Stomach smooth muscle (tissue), 2 donors: ENCODE measurements around the gene NDUFAF3.

Source experiments
- H3K27ac ChIP-seq: one replicate; pipeline ENCODE4 v1.7.0; 2013; ENCODE audit warnings: mild to moderate bottlenecking, low read length, inconsistent platforms
- H3K27me3 ChIP-seq, 2 donors: one replicate each; pipeline ENCODE4 v1.7.0; 2013; ENCODE audit warnings: low read length in 2 of 2; ENCODE audit not compliant: insufficient read depth in 2 of 2, control insufficient read depth in 1 of 2
- H3K36me3 ChIP-seq, 2 donors: one replicate each; pipeline ENCODE4 v1.7.0; 2013; ENCODE audit warnings: low read length in 2 of 2; ENCODE audit not compliant: control insufficient read depth in 2 of 2, insufficient read depth in 2 of 2
- H3K4me1 ChIP-seq: one replicate; pipeline ENCODE4 v1.7.0; 2013; ENCODE audit warnings: low read length; ENCODE audit not compliant: control insufficient read depth, insufficient read depth
- H3K4me3 ChIP-seq, 2 donors: one replicate each; pipeline ENCODE4 v1.7.0; 2013; ENCODE audit warnings: low read length in 2 of 2
- H3K9ac ChIP-seq, 2 donors: one replicate each; pipeline ENCODE4 v1.7.0; 2013; ENCODE audit warnings: low read length in 2 of 2, mild to moderate bottlenecking in 1 of 2
- H3K9me3 ChIP-seq, 2 donors: one replicate each; pipeline ENCODE4 v1.7.0; 2013; ENCODE audit warnings: low read length in 2 of 2; ENCODE audit not compliant: control insufficient read depth in 2 of 2
- donor health status: healthy.
- donor health status: Pancreatic carcinoma.

NDUFAF3 gene

DNA sequence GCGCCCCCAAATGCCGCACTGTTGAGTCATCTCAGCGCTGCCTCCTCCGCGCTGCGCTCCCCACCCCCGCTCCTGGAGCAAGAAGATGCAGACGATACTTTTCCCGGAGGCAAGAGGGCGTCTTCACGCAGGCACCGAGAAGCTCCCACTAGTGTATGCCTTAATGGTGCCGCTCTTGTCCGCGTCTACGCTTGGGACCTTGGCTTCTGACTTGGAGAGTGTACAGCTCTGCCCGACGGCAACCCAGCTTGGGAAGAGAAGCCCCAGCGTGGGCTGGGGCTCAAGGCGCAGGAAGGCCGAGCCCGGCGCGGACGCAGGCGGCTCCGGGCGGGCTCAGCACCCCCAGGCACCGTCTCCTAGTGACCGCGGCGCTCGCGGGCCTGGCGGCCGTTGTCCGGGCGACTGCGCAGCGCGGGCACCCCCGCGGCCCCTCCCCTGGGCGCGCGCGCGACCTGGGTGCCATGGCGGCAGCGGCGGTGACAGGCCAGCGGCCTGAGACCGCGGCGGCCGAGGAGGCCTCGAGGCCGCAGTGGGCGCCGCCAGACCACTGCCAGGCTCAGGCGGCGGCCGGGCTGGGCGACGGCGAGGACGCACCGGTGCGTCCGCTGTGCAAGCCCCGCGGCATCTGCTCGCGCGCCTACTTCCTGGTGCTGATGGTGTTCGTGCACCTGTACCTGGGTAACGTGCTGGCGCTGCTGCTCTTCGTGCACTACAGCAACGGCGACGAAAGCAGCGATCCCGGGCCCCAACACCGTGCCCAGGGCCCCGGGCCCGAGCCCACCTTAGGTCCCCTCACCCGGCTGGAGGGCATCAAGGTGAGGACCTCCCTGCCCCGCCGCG lies 31.9 kb upstream of the NDUFAF3 start, which contains the start of gene P4HTM:
TSS of gene P4HTM (plus strand) at position 446 of the 840 bp plus-strand sequence. CDS start at position 462, 16 bp downstream.
- Histone ChIP-seq H3K27me3 (no peaks in the 10 kb centered on the region), H3K9me3 (no peaks in the 10 kb centered on the region), H3K9ac (peak within 1 kb of the TSS; percentile 85 to 94), H3K4me3 (peak within 1 kb of the TSS; percentile 75 to 88), H3K36me3 (peaks cover 10 to 15% of the 10 kb centered on the region in 2 donors), H3K4me1 (peaks cover 27% of the 10 kb centered on the region), H3K27ac (peak within 1 kb of the TSS; percentile 98)

DNA sequence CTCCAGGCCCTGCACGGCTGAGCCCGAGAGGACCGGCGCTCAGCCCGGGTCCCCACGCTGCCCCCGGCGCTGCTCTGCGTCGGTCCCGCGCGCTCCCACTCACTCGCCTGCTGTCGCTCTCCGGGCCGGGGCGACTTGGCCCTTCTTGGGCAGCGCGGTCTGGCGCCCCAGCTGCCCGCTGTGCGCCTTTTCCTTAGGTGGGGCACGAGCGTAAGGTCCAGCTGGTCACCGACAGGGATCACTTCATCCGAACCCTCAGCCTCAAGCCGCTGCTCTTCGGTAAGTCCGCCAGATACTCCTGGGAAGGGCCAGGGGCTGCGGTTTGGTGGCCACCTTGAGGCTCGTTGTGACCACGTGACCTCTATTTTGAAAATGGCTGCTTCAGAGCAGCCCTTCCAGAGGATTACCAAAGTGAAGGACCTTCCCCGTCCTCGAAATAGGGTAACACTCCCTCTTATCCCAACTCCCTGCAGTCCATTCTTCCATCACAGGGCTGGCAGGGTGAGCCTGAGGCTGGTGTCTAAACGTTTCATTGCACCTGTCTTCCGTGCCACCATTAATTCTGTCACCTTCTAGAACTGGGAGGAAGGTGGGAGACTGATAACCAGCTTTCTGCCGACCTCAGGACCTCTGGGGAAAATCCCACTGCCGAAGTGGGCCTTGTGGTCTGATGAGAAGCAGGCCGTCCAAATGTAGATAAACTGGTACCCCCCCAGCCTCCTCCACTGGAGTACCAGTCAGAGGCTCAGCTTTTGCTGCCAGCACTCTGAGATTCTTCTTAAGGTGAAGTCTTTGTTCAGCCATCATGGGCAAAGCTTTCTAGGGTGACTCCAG lies 31.1 kb upstream of the NDUFAF3 start:
- peak overlapping the region; percentile 98 for H3K27ac ChIP-seq
- no peaks in the 10 kb centered on the region for H3K9me3 ChIP-seq
- peak overlapping the region; percentile 75 to 88 for H3K4me3 ChIP-seq
- peaks cover 6 to 16% of the 10 kb centered on the region in 2 donors for H3K36me3 ChIP-seq
- H3K4me1 ChIP-seq, result peaks cover 27% of the 10 kb centered on the region
- H3K27me3 ChIP-seq, result no peaks in the 10 kb centered on the region
- peak overlapping the region; percentile 78 to 85 for H3K9ac ChIP-seq

DNA sequence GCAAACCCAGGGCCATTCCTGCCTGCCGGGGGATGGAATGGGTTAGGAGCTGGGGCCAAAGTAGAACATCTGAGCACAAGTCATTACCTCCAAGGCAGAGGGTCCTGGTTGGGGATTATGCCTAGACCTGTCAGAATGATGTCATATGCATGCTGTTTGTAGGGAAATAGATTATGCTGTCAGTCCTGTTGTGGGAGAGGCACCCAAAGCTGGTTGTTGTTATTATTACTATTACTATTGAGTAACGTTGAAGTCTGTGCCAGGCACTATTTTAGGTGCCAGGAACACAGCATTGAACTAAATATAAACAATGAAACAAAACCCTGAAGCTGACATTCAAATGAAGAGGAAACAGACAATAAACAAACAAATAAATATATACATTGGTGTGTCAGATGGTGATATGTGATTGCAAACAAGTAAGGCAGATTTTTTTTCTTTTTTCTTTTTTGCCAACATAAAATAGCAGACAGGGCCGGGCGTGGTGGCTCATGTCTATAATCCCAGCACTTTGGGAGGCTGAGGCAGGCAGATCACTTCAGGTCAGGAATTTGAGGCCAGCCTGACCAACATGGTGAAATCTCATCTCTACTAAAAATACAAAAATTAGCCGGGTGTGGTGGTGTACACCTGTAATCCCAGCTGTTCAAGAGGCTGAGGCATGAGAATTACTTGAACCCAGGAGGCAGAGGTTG lies 29.9 kb upstream of the NDUFAF3 start:
- no peaks in the 10 kb centered on the region for H3K27me3 ChIP-seq
- no peaks in the 10 kb centered on the region for H3K9me3 ChIP-seq
- H3K27ac ChIP-seq, result peak overlapping the region; percentile 98
- H3K9ac ChIP-seq, result peak overlapping the region in 1 of 2 donors; percentile 78
- peaks cover 7 to 12% of the 10 kb centered on the region in 2 donors for H3K36me3 ChIP-seq
- peaks cover 27% of the 10 kb centered on the region for H3K4me1 ChIP-seq
- peak overlapping the region in 1 of 2 donors; percentile 88 for H3K4me3 ChIP-seq

DNA sequence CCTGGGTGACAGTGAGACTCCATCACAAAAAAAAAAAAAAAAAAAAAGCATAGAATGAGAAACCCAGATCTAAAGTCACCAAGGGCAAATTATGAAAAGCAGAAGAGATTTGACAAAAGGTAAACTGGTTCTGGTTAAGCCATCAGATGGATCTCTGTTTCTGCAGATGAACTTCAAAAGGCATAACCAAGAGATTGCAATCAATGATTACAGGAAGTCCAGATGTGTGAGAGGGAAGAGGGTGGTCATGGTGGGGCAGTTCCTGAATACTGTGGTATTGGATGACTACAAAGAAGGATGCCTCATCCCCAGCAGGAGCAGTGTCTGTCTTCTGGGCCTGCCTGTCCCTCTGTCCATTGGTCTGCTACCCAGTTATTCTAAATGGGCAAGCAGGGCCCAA lies 28.1 kb upstream of the NDUFAF3 start:
- Histone ChIP-seq H3K4me3 (no peak overlapping the region), H3K27ac (no peak overlapping the region), H3K27me3 (no peaks in the 10 kb centered on the region), H3K9me3 (no peaks in the 10 kb centered on the region), H3K4me1 (peaks cover 27% of the 10 kb centered on the region), H3K36me3 (peaks cover 8 to 12% of the 10 kb centered on the region in 2 donors), H3K9ac (no peak overlapping the region)

DNA sequence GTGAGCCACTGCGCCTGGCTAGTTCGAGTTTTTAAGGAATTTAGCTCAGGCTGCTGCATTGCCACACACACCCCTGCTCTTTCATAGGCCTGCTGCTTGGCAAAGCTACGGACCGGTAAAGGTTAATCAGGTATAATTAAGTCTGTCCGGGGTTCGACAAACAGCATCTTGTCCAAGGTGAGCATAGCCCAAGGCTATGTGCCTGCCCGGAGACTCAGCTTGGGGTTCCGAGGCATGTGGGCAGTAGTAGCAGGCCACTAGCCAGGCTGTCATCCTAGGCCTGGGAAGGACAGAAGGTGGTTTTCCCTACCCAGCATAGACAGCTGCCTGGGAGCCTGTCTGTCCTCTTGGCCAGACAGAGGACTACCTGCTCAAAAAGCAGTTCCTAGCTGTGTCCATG lies 25.3 kb upstream of the NDUFAF3 start:
- no peak overlapping the region for H3K27ac ChIP-seq
- peaks cover 10 to 12% of the 10 kb centered on the region in 2 donors for H3K36me3 ChIP-seq

DNA sequence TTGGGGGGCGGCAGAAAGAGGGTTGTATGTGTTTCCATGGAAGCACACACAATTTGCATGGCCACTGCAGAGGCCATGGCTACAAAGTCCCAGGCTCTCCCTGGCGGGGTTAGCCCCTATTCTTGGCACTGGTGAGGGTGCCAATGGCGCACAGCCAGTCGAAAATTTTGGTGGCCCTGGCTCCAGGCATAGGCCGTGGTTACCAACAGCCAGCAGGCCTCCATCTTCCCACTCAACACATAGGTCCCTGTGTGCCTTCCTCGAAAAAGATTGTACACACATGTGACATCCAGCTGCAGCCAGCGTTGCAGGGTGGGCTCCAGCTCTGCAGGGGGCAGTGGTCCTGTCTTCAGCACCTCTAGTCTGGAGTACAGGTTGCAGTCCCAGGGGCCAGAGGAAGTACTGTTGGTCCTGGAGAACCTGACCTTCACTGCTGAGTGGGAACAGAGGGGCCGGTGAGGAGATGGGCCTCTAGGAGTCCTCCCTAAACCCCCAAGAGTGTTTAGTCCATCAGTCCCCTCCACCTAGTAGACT lies 24.8 kb upstream of the NDUFAF3 start:
- Histone ChIP-seq H3K27me3 (no peaks in the 10 kb centered on the region), H3K27ac (no peak overlapping the region), H3K9ac (no peak overlapping the region), H3K4me3 (no peak overlapping the region), H3K9me3 (no peaks in the 10 kb centered on the region), H3K4me1 (no peaks in the 10 kb centered on the region), H3K36me3 (peaks cover 10 to 12% of the 10 kb centered on the region in 2 donors)

More for the DNA sequence above, 25.3 kb upstream of the NDUFAF3 start:
- H3K27me3 ChIP-seq, result no peaks in the 10 kb centered on the region
- H3K9ac ChIP-seq, result no peak overlapping the region
- H3K9me3 ChIP-seq, result no peaks in the 10 kb centered on the region
- peaks cover 4% of the 10 kb centered on the region for H3K4me1 ChIP-seq
- H3K4me3 ChIP-seq, result no peak overlapping the region

DNA sequence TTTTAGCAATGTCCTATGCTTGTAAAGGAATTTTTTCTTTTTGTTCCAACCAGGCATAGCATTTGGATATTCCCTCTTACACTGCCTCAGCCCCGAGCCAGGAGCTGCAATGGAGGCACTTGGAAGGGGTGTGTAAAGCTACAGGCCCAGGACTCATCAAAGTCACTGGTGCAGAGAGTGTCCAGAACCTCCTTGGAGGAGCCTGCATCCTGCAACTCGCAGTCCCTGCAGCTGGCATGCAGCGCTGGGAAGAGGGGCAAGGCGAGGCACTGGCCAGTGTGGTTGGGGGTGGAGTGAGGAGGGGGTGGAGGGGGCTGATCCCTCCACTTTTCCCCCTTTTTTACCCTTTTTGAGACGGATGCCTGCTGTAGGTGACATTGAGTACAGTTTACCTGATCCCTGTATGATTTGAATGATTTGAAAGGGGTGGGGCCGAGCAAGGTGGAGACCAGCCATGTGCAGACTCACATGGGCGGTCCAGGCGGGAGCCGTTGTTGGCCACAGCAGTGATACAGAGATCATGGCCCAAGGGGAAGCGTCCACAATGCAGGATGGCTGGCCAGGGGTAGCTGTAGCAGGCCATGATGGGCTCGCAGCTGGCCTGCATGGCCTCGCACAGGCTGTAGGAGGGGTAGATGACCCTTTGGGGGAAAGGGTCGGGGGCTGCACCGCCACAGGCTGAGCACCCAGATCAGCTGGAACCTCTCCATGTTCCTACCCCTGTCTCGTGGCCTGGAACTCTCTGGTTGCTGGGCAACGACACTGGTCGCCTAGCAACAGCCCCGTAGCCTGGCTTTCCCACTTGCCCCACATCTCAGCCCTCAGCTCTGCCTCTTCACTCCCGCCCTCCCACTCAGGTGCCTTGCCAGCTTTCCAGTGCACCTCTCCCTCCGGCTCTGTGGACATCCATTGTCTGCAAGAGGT lies 23.9 kb upstream of the NDUFAF3 start:
- peaks cover 10 to 12% of the 10 kb centered on the region in 2 donors for H3K36me3 ChIP-seq
- no peaks in the 10 kb centered on the region for H3K4me1 ChIP-seq
- no peak overlapping the region for H3K9ac ChIP-seq
- no peaks in the 10 kb centered on the region for H3K9me3 ChIP-seq
- H3K27ac ChIP-seq, result no peak overlapping the region
- H3K4me3 ChIP-seq, result no peak overlapping the region
- no peaks in the 10 kb centered on the region for H3K27me3 ChIP-seq

DNA sequence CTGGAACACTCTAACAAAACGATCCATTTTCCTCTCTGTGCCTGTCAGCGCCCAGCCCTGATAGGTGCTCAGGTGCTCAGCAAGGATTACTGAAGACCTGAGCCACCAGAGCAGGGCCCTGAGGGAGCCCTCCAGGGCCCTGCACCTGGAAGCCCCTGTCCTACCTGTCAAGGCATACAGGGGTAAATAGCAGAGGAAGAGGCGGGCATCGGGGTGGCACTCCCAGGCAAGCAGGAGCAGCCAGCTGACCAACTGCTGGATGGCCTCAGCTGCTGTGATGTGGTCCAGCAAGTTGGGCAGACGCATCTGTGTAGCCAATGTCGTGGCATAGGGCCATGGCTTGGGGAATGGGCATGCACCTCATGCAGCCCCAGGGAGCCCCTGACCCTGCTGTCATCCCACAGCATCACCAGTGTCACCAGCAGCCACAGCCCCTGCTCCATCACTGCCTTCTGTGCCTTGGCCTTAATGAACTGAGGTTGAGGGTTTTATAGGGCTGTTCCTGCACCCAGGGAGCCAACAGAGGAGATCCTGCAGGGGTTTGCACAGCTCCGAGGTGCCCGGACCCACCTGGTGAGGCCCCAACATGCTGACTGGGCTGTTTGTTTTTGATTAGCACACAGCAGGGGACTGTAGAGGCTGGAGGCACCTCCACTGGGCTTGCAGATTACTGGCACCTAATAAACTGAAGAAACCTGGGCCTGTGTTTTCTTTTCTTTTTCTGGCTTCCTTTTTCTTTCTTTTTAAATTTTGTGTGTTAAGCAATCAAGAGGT lies 22.6 kb upstream of the NDUFAF3 start:
- Histone ChIP-seq H3K36me3 (peaks cover 9 to 13% of the 10 kb centered on the region in 2 donors), H3K4me1 (no peaks in the 10 kb centered on the region), H3K9me3 (no peaks in the 10 kb centered on the region), H3K4me3 (no peak overlapping the region), H3K9ac (no peak overlapping the region), H3K27me3 (no peaks in the 10 kb centered on the region), H3K27ac (no peak overlapping the region)

DNA sequence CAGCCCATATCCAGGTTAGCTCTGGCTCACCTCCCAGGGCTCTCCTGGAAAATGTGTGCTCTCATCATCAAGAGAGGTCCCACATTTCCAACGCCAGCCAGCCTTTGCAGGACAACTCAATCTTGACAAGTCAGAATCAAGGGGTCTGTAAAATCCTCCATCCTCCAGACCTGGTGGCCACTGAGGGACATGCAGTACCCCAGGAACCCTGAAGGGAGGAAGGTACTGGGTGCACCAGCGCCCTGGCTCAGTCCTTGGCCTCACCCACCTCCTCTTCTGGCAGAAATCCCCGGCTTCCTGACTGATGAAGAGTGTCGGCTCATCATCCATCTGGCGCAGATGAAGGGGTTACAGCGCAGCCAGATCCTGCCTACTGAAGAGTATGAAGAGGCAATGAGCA lies 20.8 kb upstream of the NDUFAF3 start:
- H3K4me3 ChIP-seq, result no peak overlapping the region
- H3K4me1 ChIP-seq, result peaks cover 3% of the 10 kb centered on the region
- no peaks in the 10 kb centered on the region for H3K27me3 ChIP-seq
- no peaks in the 10 kb centered on the region for H3K9me3 ChIP-seq
- no peak overlapping the region for H3K9ac ChIP-seq
- H3K27ac ChIP-seq, result no peak overlapping the region
- peaks cover 3 to 12% of the 10 kb centered on the region in 2 donors for H3K36me3 ChIP-seq
